HEK293 (cell line): ENCODE data around the gene SETD1B.
"Not testable (repeated sequence)": the region's sequence is repeated elsewhere in the genome, so short reads cannot be mapped to it uniquely, and the experiment has no call there.

Source experiments
- GLI4 ChIP-seq: fragments of 450-650 bp; formaldehyde crosslinking; IDR thresholded peaks from 2 replicates; pipeline ENCODE4 v1.5.1; 2016; ENCODE audit warnings: missing biosample characterization, missing genetic modification characterization
- MYNN ChIP-seq: fragments of 450-650 bp; formaldehyde crosslinking; IDR thresholded peaks from 2 replicates; pipeline ENCODE4 v1.5.1; 2016; ENCODE audit warnings: missing biosample characterization, missing genetic modification characterization, borderline replicate concordance
- ZNF138 ChIP-seq: fragments of 450-650 bp; formaldehyde crosslinking; IDR thresholded peaks from 2 replicates; pipeline ENCODE4 v1.5.1; 2016; ENCODE audit warnings: missing biosample characterization, missing genetic modification characterization, borderline replicate concordance
- ZNF510 ChIP-seq: fragments of 450-650 bp; formaldehyde crosslinking; IDR thresholded peaks from 2 replicates; pipeline ENCODE4 v1.5.1; 2018; ENCODE audit warnings: mild to moderate bottlenecking, missing genetic modification characterization, missing biosample characterization; ENCODE audit not compliant: insufficient replicate concordance
- ZNF544 ChIP-seq: fragments of 450-650 bp; formaldehyde crosslinking; IDR thresholded peaks from 2 replicates; pipeline ENCODE4 v1.5.0; 2017; ENCODE audit warnings: missing biosample characterization, missing genetic modification characterization
- ZNF624 ChIP-seq: fragments of 450-650 bp; formaldehyde crosslinking; IDR thresholded peaks from 2 replicates; pipeline ENCODE4 v1.5.1; 2017; ENCODE audit warnings: missing biosample characterization, missing genetic modification characterization
- ZNF776 ChIP-seq: fragments of 450-650 bp; formaldehyde crosslinking; IDR thresholded peaks from 2 replicates; pipeline ENCODE4 v1.5.0; 2017; ENCODE audit warnings: missing biosample characterization, missing genetic modification characterization, borderline replicate concordance
- TF ChIP-seq, protein P1 (sequence below): fragments of 450-650 bp; formaldehyde crosslinking; IDR thresholded peaks from 2 replicates; pipeline ENCODE4 v1.5.1; 2016; ENCODE audit warnings: missing biosample characterization, missing genetic modification characterization
- TF ChIP-seq, protein P2 (sequence below): fragments of 450-650 bp; formaldehyde crosslinking; IDR thresholded peaks from 2 replicates; pipeline ENCODE4 v1.5.1; 2016; ENCODE audit warnings: missing biosample characterization, missing genetic modification characterization
- TF ChIP-seq, protein P3 (sequence below): fragments of 450-650 bp; formaldehyde crosslinking; IDR thresholded peaks from 2 replicates; pipeline ENCODE4 v1.5.1; 2016; ENCODE audit warnings: missing biosample characterization, missing genetic modification characterization
- TF ChIP-seq, protein P4 (sequence below): fragments of 450-650 bp; formaldehyde crosslinking; IDR thresholded peaks from 2 replicates; pipeline ENCODE4 v1.5.1; 2016; ENCODE audit warnings: missing biosample characterization, missing genetic modification characterization, low read depth

DNA sequence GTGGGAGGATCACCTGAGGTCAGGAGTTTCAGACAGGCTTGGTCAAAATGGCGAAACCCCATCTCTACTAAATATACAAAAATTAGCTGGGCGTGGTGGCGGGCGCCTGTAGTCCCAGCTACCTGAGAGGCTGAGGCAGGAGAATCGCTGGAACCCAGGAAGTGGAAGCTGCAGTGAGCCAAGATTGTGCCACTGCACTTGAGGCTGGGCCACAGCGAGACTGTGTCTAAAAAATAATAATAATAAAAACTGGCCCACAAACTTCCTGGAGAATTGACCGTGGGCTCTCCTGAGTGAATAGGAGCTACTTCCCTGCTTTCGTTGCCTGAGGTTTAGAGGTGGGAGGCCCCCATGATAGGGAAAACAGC lies 72.3 kb downstream of the SETD1B start:
- TF ChIP-seq, protein P1, sequence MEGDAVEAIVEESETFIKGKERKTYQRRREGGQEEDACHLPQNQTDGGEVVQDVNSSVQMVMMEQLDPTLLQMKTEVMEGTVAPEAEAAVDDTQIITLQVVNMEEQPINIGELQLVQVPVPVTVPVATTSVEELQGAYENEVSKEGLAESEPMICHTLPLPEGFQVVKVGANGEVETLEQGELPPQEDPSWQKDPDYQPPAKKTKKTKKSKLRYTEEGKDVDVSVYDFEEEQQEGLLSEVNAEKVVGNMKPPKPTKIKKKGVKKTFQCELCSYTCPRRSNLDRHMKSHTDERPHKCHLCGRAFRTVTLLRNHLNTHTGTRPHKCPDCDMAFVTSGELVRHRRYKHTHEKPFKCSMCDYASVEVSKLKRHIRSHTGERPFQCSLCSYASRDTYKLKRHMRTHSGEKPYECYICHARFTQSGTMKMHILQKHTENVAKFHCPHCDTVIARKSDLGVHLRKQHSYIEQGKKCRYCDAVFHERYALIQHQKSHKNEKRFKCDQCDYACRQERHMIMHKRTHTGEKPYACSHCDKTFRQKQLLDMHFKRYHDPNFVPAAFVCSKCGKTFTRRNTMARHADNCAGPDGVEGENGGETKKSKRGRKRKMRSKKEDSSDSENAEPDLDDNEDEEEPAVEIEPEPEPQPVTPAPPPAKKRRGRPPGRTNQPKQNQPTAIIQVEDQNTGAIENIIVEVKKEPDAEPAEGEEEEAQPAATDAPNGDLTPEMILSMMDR: not testable (repeated sequence)
- TF ChIP-seq, protein P2, sequence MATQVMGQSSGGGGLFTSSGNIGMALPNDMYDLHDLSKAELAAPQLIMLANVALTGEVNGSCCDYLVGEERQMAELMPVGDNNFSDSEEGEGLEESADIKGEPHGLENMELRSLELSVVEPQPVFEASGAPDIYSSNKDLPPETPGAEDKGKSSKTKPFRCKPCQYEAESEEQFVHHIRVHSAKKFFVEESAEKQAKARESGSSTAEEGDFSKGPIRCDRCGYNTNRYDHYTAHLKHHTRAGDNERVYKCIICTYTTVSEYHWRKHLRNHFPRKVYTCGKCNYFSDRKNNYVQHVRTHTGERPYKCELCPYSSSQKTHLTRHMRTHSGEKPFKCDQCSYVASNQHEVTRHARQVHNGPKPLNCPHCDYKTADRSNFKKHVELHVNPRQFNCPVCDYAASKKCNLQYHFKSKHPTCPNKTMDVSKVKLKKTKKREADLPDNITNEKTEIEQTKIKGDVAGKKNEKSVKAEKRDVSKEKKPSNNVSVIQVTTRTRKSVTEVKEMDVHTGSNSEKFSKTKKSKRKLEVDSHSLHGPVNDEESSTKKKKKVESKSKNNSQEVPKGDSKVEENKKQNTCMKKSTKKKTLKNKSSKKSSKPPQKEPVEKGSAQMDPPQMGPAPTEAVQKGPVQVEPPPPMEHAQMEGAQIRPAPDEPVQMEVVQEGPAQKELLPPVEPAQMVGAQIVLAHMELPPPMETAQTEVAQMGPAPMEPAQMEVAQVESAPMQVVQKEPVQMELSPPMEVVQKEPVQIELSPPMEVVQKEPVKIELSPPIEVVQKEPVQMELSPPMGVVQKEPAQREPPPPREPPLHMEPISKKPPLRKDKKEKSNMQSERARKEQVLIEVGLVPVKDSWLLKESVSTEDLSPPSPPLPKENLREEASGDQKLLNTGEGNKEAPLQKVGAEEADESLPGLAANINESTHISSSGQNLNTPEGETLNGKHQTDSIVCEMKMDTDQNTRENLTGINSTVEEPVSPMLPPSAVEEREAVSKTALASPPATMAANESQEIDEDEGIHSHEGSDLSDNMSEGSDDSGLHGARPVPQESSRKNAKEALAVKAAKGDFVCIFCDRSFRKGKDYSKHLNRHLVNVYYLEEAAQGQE (tag by site-specific recombination): not testable (repeated sequence)
- TF ChIP-seq ZNF510 (tag by site-specific recombination); MYNN (tag by site-specific recombination); ZNF544 (tag by site-specific recombination); ZNF624 (tag by site-specific recombination); ZNF138; GLI4 (tag by site-specific recombination); ZNF776: not testable (repeated sequence)
- TF ChIP-seq, protein P3, sequence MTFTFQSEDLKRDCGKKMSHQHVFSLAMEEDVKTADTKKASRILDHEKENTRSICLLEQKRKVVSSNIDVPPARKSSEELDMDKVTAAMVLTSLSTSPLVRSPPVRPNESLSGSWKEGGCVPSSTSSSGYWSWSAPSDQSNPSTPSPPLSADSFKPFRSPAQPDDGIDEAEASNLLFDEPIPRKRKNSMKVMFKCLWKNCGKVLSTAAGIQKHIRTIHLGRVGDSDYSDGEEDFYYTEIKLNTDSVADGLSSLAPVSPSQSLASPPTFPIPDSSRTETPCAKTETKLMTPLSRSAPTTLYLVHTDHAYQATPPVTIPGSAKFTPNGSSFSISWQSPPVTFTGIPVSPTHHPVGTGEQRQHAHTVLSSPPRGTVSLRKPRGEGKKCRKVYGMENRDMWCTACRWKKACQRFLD (tag by site-specific recombination): not testable (repeated sequence)
- TF ChIP-seq, protein P4, sequence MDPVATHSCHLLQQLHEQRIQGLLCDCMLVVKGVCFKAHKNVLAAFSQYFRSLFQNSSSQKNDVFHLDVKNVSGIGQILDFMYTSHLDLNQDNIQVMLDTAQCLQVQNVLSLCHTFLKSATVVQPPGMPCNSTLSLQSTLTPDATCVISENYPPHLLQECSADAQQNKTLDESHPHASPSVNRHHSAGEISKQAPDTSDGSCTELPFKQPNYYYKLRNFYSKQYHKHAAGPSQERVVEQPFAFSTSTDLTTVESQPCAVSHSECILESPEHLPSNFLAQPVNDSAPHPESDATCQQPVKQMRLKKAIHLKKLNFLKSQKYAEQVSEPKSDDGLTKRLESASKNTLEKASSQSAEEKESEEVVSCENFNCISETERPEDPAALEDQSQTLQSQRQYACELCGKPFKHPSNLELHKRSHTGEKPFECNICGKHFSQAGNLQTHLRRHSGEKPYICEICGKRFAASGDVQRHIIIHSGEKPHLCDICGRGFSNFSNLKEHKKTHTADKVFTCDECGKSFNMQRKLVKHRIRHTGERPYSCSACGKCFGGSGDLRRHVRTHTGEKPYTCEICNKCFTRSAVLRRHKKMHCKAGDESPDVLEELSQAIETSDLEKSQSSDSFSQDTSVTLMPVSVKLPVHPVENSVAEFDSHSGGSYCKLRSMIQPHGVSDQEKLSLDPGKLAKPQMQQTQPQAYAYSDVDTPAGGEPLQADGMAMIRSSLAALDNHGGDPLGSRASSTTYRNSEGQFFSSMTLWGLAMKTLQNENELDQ (tag by site-specific recombination): not testable (repeated sequence)
